Endothelial cell of umbilical vein (primary cell): ENCODE data around the gene OSBP2. TPM values are rescaled to one million over a fixed set of nuclear protein-coding genes. Genes with fewer than 3 reads are reported as not detected.

Experiments used
- BruUV-seq: library from RNA; stranded (reverse); fragments of 400-500 nt; replicated peaks from 2 replicates; lab custom pipeline; 2021; lab: Mats Ljungman, UMichigan
- CTCF ChIA-PET: fragments of 300-600, 350-600 bp; sonication (Branson Sonifier 250); formaldehyde crosslinking; loops from one replicate; lab custom pipeline; 2021; ENCODE audit warnings: antibody characterized with exemption, inconsistent platforms; lab: Charles Lee
- POLR2A ChIA-PET: fragments of 300-600, 350-600 bp; sonication (Branson Sonifier 250); formaldehyde crosslinking; loops from one replicate; lab custom pipeline; 2021; ENCODE audit warnings: antibody characterized with exemption, inconsistent platforms; lab: Charles Lee
- DNase-seq: peaks from one replicate; pipeline ENCODE4 v3.0.0-alpha.2; 2011; ENCODE audit warnings: low read depth, low spot score
- FAIRE-seq: peaks from 2 replicates; lab custom pipeline; 2011; peaks lifted over from hg19 to GRCh38; lab: Jason Lieb, UNC
- H2AFZ ChIP-seq: 2 replicates; pipeline ENCODE4 v1.6.0; 2012; ENCODE audit warnings: low read depth, low read length, control low read depth, inconsistent platforms
- H3K27ac ChIP-seq: 2 replicates; pipeline ENCODE4 v1.5.1; 2011; ENCODE audit warnings: low read depth, mild to moderate bottlenecking, control low read depth, low read length, moderate library complexity; ENCODE audit not compliant: insufficient read depth
- H3K27me3 ChIP-seq, 2 experiments: 2 replicates each; pipeline versions ENCODE4 v1.6.0 to v1.6.1; 2011; ENCODE audit warnings: low read length in 2 of 2, mixed read lengths in 1 of 2; ENCODE audit not compliant: control insufficient read depth in 2 of 2, insufficient read depth in 2 of 2
- H3K36me3 ChIP-seq, 2 experiments: 2 replicates in 1 of 2; 3 replicates in 1 of 2; pipeline ENCODE4 v1.5.1; 2011; ENCODE audit warnings: low read length in 2 of 2, mild to moderate bottlenecking in 1 of 2, moderate library complexity in 1 of 2; ENCODE audit not compliant: control insufficient read depth in 2 of 2, insufficient read depth in 2 of 2; ENCODE audit errors: extremely low read depth in 1 of 2
- H3K4me1 ChIP-seq: 3 replicates; pipeline ENCODE4 v1.5.1; 2011; ENCODE audit warnings: mild to moderate bottlenecking, low read length; ENCODE audit not compliant: control insufficient read depth, insufficient read depth; ENCODE audit errors: extremely low read depth
- H3K4me2 ChIP-seq: 2 replicates; pipeline ENCODE4 v1.6.1; 2011; ENCODE audit warnings: low read length, control low read depth, mixed read lengths; ENCODE audit not compliant: insufficient read depth
- H3K4me3 ChIP-seq, 3 experiments: fragments of 200-600 bp in 1 of 3; sonication (generic), shearing (Covaris generic) in 1 of 3; replicated peaks in 1 of 3; 2 replicates each; pipeline ENCODE4 v1.5.1; 2011 to 2016; ENCODE audit warnings: control low read depth in 3 of 3, low read length in 3 of 3, mild to moderate bottlenecking in 2 of 3, inconsistent platforms in 1 of 3, low read depth in 1 of 3, moderate library complexity in 1 of 3; ENCODE audit not compliant: insufficient read depth in 1 of 3
- H3K79me2 ChIP-seq: 2 replicates; pipeline ENCODE4 v1.6.0; 2012; ENCODE audit warnings: low read length, inconsistent platforms; ENCODE audit not compliant: control insufficient read depth, insufficient read depth
- H3K9ac ChIP-seq: replicated peaks from 2 replicates; pipeline ENCODE3; 2011; ENCODE audit warnings: low read length, control low read depth; ENCODE audit not compliant: insufficient read depth; ENCODE audit errors: extremely low read depth
- H3K9me1 ChIP-seq: replicated peaks from 3 replicates; pipeline ENCODE4 v1.6.0; 2011; ENCODE audit warnings: mild to moderate bottlenecking, low read length; ENCODE audit not compliant: control insufficient read depth, insufficient read depth; ENCODE audit errors: extremely low read depth
- H3K9me3 ChIP-seq: replicated peaks from 2 replicates; pipeline ENCODE4 v1.5.1; 2012; ENCODE audit warnings: low read length, inconsistent platforms; ENCODE audit not compliant: control insufficient read depth, insufficient read depth
- H4K20me1 ChIP-seq: replicated peaks from 2 replicates; pipeline ENCODE3; 2011; ENCODE audit warnings: mild to moderate bottlenecking, low read length; ENCODE audit not compliant: control insufficient read depth, insufficient read depth; ENCODE audit errors: extremely low read depth
- EZH2 ChIP-seq: IDR thresholded peaks from 2 replicates; pipeline ENCODE4 v1.6.1; 2012; ENCODE audit warnings: borderline replicate concordance, low read depth, mild to moderate bottlenecking, moderate library complexity, low read length, inconsistent platforms; ENCODE audit not compliant: severe bottlenecking
- FOS ChIP-seq: IDR thresholded peaks from 2 replicates; pipeline ENCODE4 v1.6.1; 2011; ENCODE audit warnings: mild to moderate bottlenecking, low read length, moderate library complexity, borderline replicate concordance; ENCODE audit not compliant: insufficient read depth
- GATA2 ChIP-seq: IDR thresholded peaks from 2 replicates; pipeline ENCODE4 v1.7.0; 2011; ENCODE audit warnings: low read depth, mild to moderate bottlenecking, moderate library complexity, mixed read lengths, low read length; ENCODE audit not compliant: insufficient read length, insufficient read depth
- JUN ChIP-seq: IDR thresholded peaks from 2 replicates; pipeline ENCODE4 v1.6.1; 2011; ENCODE audit warnings: borderline replicate concordance, low read depth; ENCODE audit not compliant: insufficient read length, insufficient read depth
- MYC ChIP-seq: IDR thresholded peaks from one replicate; pipeline ENCODE4 v1.6.1; 2011; ENCODE audit warnings: mild to moderate bottlenecking, low read depth, low read length
- POLR2A ChIP-seq: IDR thresholded peaks from 2 replicates; pipeline ENCODE4 v1.6.1; 2012; ENCODE audit warnings: low read depth, mild to moderate bottlenecking, control low read depth, low read length
- POLR2AphosphoS5 ChIP-seq: IDR thresholded peaks from 2 replicates; pipeline ENCODE4 v1.6.1; 2012; ENCODE audit warnings: low read depth, mild to moderate bottlenecking, control low read depth, low read length, moderate library complexity; ENCODE audit not compliant: insufficient read depth
- dilution Hi-C: fragments of 300-500 bp; cut with MboI; formaldehyde crosslinking; loops from one replicate; pipeline ENCODE4 v1.15.0; 2019; ENCODE audit warnings: low sequenced_read_pairs; ENCODE audit not compliant: extremely low pct_ligation_motif_present
- intact Hi-C: fragments of 100-400 bp; cut with micrococcal nuclease; formaldehyde crosslinking; loops from one replicate; pipeline ENCODE4 v1.10.0; 2022
- polyA plus RNA-seq, 4 experiments: library from polyadenylated mRNA; depleted of rRNA in 3 of 4; stranded (reverse) in 3 of 4; unstranded in 1 of 4; fragments of >200 nt; gene quantifications; 2 replicates each; pipeline versions ENCODE4 v1.2.1 to v1.2.3, GENCODE V29; 2011 to 2012; ENCODE audit warnings: missing spikeins in 1 of 4
- total RNA-seq: library from RNA; stranded (reverse); gene quantifications from 2 replicates; pipeline ENCODE4 v1.2.3, GENCODE V29; 2021
- TF ChIP-seq, protein P1 (sequence below), 2 donors: IDR thresholded peaks; 1 replicate in 1 of 2; 2 replicates in 1 of 2; pipeline ENCODE4 v1.5.1; 2011; ENCODE audit warnings: low read length in 2 of 2, mild to moderate bottlenecking in 2 of 2, moderate library complexity in 2 of 2, control low read depth in 1 of 2, inconsistent platforms in 1 of 2, low read depth in 1 of 2; ENCODE audit not compliant: insufficient read depth in 1 of 2; ENCODE audit errors: extremely low read depth in 1 of 2
- TF ChIP-seq, protein P2 (sequence below): IDR thresholded peaks from 2 replicates; pipeline ENCODE4 v1.6.1; 2011; ENCODE audit not compliant: insufficient read depth, insufficient read length

Gene OSBP2
- total and polyA plus RNA-seq, 2 donors (not counting 3 experiments of a cell fraction or from before 2014, with no cell fraction given): 4.1 to 7.5 TPM

DNA sequence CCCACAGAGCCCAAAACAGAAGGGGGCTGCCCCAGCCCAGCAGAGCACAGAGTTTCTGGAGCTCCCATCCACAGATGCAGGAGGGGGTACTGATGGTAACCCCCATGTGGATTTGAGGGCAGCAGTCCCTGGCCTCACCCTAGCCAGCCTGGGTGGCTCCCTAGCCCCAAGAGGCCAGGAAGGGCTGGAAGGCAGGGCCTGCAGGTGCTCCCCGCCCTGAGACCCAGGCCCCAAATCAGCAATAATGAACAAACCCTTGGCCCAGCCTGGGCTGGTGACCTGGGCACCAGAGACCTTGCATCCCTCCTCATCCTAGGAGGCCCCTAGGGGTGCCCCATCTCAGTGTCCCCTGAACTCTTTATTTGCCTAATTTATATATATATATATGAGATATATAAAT lies 212.3 kb downstream of the OSBP2 start:
- H4K20me1 ChIP-seq: no peaks in the 10 kb centered on the region
- H3K27me3 ChIP-seq: no peaks in the 10 kb centered on the region
- no peak overlapping the region for H3K4me2 ChIP-seq
- H3K9me1 ChIP-seq: no peaks in the 10 kb centered on the region
- POLR2A ChIA-PET: no interaction called here
- dilution Hi-C loops: no loop called here
- BruUV-seq: no TSS peak
- H3K36me3 ChIP-seq: no peaks in the 10 kb centered on the region
- no peaks in the 10 kb centered on the region for H3K9me3 ChIP-seq
- DNase-seq (no peak), FAIRE-seq (no peak)
- no peaks in the 10 kb centered on the region for H3K4me1 ChIP-seq
- H2AFZ ChIP-seq: no peak overlapping the region
- CTCF ChIA-PET: interaction anchor here (0.6 to 6.4 kb wide), 3 partner anchors 10 to 16 kb away, joined by 3 to 37 read pairs (median 5); no protein-coding TSS in a partner anchor
- H3K27ac ChIP-seq: no peak overlapping the region
- H3K9ac ChIP-seq: no peak overlapping the region
- H3K4me3 ChIP-seq: no peak overlapping the region
- TF ChIP-seq EZH2 (no peak), FOS (no peak), POLR2A (no peak), JUN (no peak), POLR2AphosphoS5 (no peak), GATA2 (no peak), MYC (no peak)
- TF ChIP-seq, protein P1, sequence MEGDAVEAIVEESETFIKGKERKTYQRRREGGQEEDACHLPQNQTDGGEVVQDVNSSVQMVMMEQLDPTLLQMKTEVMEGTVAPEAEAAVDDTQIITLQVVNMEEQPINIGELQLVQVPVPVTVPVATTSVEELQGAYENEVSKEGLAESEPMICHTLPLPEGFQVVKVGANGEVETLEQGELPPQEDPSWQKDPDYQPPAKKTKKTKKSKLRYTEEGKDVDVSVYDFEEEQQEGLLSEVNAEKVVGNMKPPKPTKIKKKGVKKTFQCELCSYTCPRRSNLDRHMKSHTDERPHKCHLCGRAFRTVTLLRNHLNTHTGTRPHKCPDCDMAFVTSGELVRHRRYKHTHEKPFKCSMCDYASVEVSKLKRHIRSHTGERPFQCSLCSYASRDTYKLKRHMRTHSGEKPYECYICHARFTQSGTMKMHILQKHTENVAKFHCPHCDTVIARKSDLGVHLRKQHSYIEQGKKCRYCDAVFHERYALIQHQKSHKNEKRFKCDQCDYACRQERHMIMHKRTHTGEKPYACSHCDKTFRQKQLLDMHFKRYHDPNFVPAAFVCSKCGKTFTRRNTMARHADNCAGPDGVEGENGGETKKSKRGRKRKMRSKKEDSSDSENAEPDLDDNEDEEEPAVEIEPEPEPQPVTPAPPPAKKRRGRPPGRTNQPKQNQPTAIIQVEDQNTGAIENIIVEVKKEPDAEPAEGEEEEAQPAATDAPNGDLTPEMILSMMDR (IDR thresholded peaks at IDR 0.05; ENCODE audit: extremely low read depth in 1 of 2, insufficient read depth in 1 of 2, low read depth in 1 of 2, low read length in 2 of 2): no peak
- TF ChIP-seq, protein P2, sequence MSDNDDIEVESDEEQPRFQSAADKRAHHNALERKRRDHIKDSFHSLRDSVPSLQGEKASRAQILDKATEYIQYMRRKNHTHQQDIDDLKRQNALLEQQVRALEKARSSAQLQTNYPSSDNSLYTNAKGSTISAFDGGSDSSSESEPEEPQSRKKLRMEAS: no peak
- no peaks in the 10 kb centered on the region for H3K79me2 ChIP-seq
- intact Hi-C loops: no loop called here
